NCI-H1092 (cell line): ENCODE results near the gene SMOC2.
A peak's percentile ranks its signal among the peaks of the same experiment; 100 is the strongest.

Experiments
- DNase-seq: peaks from one replicate; lab custom pipeline; 2025; lab: John Stamatoyannopoulos, UW

SMOC2 gene

DNA sequence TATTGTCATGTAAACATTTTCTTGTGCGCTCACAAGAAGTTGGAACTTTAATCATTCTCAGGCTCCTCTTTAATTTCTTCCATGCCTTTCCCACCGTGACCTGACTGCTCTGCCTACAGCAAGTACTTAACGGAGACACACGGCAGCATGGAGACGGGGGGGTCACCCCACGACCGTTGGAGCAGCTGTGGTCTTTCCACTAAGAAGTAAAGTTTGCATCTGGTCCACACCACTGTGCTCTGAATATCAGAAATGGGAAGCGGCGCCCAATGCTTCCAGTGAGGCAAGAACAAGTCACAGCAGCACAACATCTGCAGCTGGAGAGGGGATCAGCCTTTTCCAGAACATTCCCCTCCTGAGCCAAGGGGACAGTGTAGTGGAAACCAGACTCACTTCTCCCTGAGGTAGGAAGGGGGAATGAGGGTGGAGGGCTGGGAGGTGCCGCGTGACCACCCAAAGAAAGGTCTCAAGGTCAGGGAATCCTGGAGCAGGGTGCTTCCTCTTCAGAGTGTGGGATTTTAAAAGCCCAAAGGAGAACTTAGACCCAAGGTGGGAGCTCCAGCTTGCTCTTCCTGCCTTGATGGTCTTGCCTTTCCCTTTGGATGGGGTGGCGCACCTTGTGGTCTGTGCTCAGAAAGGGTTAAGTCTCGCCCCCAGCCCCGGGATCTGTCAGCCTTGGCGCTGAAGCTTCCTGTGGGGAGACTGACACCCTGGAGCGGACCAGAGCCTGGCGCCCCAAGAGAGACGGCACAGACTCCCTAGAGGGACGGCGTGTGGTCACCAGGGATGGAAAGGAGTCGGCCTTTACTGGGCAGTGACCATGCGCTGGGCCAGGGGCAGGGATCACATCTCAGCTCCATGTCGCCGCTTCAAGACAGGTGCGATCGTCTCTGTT is 25.6 kb upstream of the SMOC2 start:
- no peak for DNase-seq

GRCh38 chr6:168415993-168416530 is 24.9 kb upstream of the SMOC2 start:
- DNase-seq, result no peak

DNA sequence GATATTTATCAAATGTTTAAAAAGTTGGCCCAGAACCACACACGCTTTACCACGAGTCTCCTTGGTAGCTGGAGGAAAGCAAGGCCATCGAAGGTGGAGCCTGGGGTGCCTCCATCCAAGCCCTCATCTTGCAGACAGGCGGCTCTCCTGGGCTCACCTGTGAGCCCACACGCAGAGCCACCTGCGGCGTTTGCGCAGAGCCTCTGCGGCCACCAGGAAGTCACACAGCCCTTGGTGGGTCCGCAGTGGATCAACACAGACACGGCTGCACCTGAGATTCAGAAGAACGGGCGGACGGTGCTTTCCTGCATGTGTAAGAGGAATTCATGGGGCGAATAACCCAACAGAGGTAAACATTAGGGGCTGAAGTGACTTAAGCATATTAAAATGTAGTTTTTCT is 24.5 kb upstream of the SMOC2 start:
- no peak for DNase-seq

DNA sequence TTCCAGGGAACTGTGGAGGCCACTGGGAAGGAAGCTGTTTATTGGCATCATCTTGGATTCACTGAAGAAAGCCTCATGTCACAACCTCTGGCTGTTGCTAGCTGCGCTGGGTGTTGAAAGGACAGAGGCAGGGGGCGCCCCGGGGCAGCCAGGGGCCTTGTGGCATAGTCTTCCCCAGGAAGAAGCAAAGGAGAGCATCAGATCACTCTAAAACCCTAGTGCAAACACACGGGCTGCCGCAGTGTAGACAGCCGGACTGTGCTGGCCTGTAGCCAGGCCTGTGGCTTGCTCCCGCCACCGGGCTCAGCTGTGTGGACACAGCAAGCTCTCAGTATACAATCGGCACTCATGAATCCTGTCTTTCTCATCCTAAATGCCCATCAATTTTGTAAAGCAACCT is 23.8 kb upstream of the SMOC2 start:
- peak; percentile 94 for DNase-seq

DNA sequence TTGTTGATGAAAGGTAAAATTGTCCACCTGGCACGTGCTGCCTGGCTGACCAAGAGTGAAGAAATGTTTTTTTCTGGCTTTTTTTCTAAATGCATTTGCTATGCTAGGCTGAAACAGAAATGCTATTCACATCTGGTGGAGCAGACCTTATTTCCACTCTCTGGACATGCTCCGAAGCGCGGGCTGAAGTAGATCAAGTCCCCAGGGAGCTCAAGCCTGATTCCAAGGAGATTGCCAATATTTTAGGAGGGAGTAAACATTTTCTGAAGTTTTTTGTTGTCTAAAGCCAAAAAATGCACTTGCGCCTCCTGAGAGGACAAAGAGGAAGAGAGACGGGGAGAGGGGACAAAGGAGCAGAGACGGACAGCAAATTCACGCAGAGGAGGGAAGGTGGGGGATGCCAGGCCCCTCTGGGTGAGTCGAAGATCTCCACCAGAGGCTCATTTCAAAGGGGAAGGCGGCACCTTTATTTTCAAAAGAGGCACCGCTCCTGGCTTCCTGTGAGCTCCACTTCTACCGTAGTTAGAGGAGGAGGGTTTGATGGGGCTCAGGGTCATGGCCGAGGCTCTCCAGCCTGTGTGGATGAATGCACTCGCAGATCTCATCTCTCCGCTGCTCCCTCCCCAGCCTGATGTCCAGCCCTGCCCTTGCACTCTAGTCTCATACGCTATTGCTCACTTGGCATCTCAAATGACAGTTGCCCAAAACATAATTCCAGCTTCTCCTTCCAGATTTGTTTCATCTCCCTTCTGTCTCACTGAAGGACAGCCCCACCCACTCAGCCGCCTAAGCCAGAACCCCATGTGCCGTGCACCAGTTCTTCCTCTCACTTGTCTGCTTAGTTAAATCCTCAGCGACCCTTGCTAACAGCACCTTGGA is 23.1 kb upstream of the SMOC2 start:
- peak; percentile 35 for DNase-seq

- no peak for DNase-seq
These were observed 22.3 kb upstream of the SMOC2 start for GRCh38 chr6:168418711-168419121.

- DNase-seq, result no peak
These were observed 21.4 kb upstream of the SMOC2 start for GRCh38 chr6:168419569-168419968.

DNA sequence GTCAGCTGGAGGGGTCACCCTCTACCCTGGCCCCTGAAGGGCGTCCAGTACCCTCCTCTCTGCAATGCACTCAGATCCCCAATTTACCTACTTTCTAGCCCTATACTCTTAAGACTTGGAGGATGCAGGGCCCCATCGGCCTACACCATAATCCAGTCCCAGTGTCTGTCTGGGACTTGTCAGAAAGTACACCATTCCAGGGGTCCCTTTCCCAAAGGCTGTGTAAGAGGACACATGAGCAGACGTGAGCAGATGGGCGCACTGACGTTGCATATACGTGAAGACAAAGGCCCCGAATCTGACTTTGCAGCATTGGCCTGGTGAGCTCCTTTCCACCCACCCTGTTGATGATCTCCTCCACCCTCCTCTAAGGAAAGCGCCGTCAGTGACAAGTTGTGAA is 20.9 kb upstream of the SMOC2 start:
- no peak for DNase-seq

DNA sequence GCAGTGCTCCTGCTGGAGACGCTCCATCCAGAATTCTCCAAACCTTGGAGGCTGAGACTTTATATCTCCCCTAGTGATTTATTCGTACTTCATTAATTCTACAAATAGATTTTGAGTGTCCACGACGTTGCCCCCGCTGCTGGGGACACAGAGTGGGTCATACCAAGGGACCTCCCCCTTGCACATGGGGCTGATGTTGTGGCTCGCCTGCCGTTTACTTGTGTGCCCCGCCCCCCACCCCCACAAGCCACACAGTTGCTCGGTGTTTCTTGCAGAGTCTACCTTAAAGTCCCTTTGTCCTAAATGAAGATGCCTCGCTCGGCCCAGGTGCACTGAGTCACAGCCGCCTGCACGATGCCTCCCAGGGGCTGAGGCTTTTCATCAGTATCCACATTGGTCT is 20.3 kb upstream of the SMOC2 start:
- no peak for DNase-seq

DNA sequence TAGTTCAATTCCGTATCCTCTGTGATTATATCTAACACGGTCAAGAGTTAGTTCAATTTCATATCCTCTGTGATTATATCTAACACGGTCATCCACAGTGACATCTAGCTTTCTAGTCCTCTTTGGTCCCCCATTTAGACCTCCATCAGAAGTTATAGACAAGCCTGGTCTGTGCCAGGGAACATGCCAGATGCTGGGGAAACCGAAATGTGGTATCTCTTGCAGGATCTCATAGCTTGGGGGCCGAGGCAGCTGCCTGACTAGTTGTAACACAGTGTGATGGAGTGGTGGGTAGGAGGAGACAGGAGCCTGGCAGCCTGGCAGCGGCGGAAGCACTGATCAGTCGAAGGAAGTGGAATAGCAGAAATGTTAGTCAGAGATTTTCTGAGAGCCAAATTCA is 13.8 kb upstream of the SMOC2 start:
- no peak for DNase-seq

- DNase-seq, result peak; percentile 20
These were observed 12.7 kb upstream of the SMOC2 start for GRCh38 chr6:168428052-168428826.

DNA sequence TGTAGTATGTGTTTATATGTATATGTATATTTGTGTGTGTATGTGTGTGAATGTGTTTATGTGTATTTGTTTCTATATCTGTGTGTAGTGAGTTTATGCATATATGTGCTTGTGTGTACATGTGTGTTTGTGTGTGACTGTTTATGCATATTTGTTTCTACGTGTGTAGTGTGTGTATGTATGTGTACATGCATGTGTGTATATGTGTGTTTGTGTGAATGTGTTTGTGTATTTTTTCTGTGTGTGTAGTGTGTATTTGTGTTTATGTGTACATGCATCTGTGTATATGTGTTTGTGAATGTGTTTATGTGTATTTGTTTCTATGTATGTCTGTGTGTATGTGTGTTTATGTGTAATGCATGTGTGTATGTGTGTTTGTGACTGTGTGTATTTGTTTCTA is 12.1 kb upstream of the SMOC2 start:
- DNase-seq, result no peak

DNA sequence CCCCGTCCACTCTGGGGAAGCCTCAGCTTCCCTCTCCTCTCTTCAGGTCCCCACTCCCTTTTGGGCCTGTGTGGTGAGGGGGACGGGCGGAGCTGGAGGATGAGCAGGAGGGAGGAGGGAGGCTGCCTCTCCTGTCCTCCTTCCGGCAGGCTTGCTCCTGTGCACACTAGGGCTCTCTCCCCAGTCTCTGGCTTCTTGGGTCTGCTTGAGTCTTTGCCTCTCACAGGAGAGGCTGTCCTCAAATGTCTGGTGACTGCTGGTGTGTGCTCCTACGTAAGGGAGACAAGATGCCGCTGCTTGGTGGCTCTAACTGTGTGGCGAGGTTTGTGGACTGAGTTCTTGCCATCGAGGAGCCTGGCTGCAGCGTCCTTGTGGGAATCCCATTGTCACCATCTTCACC is 8.8 kb upstream of the SMOC2 start:
- DNase-seq, result no peak

DNA sequence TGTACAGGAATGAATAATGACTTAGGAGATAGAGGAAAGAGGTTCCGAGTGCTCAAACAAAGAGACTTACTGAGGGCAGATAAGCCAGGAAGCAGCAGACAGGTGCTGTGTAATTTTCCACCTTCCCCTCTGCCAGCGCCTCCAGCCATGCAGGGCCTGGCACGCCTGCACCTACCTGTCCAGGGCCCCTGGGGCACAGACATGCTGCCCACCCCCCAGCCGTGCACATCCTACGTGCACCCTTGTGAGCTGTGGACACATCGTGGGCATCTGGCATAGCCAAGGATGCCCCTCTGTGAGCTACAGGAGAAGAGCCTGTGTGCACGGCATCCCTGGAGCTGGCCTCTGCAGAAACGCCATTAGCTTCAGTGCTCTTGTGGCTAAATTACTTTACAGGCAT is 7.1 kb upstream of the SMOC2 start:
- no peak for DNase-seq

GRCh38 chr6:168434505-168434904 is 6.5 kb upstream of the SMOC2 start:
- no peak for DNase-seq

DNA sequence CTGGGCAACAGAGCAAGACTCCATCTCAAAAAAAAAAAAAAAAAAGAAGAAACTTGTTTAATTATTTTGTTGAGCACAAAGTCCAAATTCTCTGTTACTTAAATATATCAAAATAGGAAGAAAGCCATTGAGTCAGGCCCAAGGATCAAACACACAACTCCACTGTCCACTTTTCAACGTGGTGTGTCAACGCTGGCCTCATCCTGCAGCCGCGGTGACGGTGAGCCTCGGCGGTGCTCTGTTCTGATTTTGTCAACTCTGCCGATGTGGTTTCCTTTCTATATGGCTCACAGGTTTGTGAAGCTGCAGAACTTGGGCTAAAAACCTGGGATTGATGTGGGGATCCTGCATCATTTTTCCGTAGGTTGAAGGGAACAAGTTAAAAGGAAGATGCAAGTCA is 3.2 kb upstream of the SMOC2 start:
- DNase-seq, result no peak

- DNase-seq, result no peak
These were observed 2.0 kb upstream of the SMOC2 start for GRCh38 chr6:168438783-168439520.

- DNase-seq, result no peak
These were observed 1.1 kb upstream of the SMOC2 start for GRCh38 chr6:168439794-168440450.

DNA sequence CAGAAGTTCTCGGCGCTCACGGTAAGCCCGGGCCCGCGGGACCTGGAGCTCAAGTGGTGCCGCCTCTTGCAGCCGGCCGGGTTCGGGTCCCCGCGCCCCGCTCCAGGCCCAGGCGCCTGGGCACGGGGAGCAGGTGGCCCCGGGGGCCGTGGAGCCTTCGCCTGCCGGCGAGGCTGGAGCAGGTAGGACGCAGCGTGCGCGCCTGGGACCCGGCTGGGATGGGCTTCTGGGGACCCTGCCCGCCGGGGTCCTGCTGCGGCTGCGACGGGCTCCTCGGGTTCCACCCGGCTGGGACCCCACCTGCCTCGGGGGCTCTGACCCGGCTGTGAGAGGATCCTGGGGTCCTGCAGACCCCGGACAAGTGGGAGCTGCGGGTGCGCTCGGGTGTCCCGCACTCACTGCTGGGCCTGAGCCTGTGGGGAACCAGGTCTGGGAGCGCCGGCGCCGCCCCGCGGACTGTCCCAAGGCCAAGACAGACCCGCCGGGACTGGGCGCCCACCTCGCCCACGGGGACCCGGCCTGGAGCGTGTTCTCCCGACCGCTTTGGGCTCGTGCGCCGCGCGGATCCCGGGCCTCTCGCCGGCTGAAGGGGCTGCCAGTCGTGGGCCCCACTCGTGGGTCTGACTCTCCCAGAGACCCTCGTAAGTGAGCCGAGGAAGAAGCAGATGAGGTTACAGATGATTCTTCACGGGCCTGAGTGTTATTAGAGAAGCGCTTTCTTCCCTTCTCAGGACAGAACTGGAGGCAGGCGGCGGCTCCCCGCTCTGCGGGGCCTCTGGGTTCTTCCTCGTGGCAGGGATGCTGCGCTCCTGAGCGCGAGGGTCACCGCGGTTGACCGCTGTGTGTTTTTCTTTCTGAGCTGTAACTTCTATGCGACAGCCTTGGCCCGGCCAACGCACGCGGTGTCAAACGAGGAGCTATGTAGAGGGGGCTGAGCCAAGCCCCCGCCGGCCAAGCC is 729 bp downstream of the SMOC2 start:
- DNase-seq, result peak; percentile 9

- DNase-seq, result no peak
These were observed 1.7 kb downstream of the SMOC2 start for GRCh38 chr6:168442646-168443045.
